Activated T-helper 1 cell treated with Interleukin-2 at 50 U/mL for 16 hours (primary cell): ENCODE measurements around the gene SLC22A23.

Experiments used
- DNase-seq: peaks from one replicate; pipeline ENCODE4 v3.0.0-alpha.2; 2020; ENCODE audit warnings: low read depth

Gene SLC22A23

DNA sequence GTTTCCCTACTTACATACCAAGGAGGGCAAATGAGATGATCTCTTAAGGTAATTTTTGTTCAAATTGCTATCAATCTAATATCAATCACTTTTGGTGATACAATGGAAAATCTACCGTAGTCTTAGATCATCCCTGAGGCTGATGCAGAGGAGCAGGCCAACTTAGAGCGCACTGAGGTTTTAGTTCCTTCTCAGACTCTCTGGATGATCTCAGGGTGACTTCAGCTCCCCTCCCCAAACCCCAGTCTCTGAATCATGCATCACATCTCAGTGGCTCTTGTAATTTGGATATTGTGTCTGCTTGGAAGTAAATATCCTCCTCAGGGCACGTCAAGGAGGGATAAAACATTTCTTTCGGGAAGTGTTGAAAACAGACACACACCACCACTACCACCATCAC lies 235.3 kb downstream of the SLC22A23 start:
- no peak for DNase-seq

DNA sequence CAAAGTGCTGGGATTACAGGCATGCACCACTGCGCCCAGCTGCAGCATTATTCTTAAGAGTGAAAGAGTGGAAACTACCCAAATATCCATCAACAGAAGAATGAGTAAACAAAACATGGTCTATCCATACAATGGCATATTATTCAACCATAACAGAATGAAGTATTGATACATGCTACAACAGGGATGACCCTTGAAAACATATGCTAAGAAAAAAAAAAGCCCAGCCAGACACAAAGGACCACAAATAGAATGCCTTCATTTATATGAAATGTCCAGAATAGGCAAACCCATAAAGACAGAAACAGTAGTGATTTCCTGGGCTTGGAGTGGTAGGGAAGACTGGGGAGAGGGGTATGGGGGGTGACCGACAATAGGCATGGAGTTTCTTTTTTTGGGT lies 236.5 kb downstream of the SLC22A23 start:
- no peak for DNase-seq
